Activated CD4-positive, alpha-beta T cell treated with anti-CD3 and anti-CD28 coated beads for 48 hours (primary cell): ENCODE results near the gene GSG1L2.

ENCODE experiments used
- DNase-seq: peaks from one replicate; pipeline ENCODE4 v3.0.0-alpha.2; 2020

GSG1L2 gene

DNA sequence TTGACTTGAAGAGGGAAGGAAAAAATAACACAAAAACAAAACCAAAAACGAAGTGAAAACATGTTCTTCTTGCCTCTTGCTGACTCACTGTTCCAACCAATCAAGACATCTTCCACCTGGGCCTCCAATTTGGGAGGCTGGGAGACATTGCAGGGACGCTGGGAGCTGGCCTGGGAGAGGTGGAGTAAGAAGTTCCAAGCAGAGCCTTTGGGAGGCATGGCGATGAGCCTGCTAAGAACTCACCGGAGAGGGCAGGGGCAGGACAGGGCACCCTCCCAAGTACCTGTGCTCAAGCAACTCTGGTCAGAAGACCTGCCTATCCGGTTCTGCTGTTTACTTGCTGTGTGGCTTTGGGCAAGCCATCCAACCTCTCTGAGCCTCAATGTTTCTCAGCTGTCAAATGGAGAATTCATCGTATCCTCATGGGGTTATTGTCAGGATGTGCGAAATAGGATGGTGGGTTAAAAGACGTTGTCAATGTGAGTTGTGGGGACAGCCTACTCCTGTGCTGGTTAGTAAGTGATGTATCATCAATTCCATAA, 3.0 kb upstream of the GSG1L2 start:
- no peak for DNase-seq

- no peak for DNase-seq
These were observed 2.2 kb upstream of the GSG1L2 start for GRCh38 chr17:9824094-9824493.

DNA sequence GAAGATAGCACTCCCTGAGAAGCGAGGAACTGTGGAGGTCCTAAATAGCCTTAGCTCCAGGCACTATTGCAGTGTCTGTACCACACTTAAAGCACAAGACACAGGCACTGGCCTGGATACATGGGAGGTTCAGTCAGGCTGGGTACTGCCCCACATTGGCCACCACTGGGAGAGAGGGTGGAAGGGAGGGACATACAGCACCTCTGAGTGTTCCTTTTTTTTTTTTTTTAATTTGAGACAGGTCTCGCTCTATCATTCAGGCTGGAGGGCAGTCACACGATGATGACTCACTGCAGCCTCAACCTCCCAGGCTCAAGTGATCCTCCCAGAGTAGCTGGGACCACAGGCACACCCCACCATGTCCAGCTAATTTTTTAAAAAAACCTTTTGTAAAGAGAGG, 1.4 kb downstream of the GSG1L2 start:
- DNase-seq, result no peak

DNA sequence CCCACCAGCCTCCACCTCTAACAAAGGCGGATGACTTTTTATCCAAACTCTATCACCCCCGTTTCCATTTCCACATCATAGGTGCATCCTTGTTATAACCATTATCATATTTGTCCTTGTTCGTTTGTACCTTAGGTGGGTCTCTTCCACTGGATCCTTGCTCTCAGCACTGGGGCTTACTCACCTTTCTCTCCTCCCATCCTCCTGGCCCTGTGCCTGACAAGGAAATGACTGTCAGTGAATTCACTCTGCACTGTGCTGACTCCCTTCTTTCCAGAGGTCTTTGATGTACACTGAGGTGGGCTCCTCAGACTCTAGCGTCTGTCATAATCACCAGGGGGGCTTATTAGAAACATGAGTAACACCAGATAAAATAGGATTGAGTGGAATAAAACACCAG, 3.1 kb downstream of the GSG1L2 start:
- no peak for DNase-seq

GRCh38 chr17:9817086-9817485, 4.8 kb downstream of the GSG1L2 start:
- DNase-seq, result no peak

GRCh38 chr17:9816472-9816871, 5.4 kb downstream of the GSG1L2 start:
- no peak for DNase-seq

GRCh38 chr17:9814337-9814945, 7.4 kb downstream of the GSG1L2 start:
- DNase-seq, result no peak

DNA sequence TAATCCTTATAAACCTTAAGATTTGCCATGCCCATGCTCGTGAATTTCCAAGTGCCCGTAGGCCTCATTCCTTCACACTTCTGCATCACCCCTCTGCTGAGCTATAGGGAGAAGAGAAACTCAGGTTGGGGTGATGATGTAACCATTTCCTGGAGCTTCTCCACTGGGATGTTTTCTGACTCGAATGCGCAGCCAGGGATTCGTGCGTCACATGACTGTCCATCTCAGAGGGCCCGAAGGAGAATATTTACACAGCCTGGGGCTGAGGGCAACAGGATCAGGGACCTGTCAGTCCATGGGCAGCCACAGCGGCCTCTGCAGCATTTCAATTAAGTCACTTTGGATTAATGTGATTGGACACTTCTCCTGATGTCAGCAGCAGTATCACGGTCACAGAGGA, 8.7 kb downstream of the GSG1L2 start:
- DNase-seq, result no peak

GRCh38 chr17:9811537-9811936, 10.3 kb downstream of the GSG1L2 start:
- no peak for DNase-seq

GRCh38 chr17:9811086-9811485, 10.8 kb downstream of the GSG1L2 start:
- no peak for DNase-seq

- no peak for DNase-seq
These were observed 11.6 kb downstream of the GSG1L2 start for GRCh38 chr17:9810100-9810949.

- DNase-seq, result no peak
These were observed 12.5 kb downstream of the GSG1L2 start for GRCh38 chr17:9809409-9809808.

DNA sequence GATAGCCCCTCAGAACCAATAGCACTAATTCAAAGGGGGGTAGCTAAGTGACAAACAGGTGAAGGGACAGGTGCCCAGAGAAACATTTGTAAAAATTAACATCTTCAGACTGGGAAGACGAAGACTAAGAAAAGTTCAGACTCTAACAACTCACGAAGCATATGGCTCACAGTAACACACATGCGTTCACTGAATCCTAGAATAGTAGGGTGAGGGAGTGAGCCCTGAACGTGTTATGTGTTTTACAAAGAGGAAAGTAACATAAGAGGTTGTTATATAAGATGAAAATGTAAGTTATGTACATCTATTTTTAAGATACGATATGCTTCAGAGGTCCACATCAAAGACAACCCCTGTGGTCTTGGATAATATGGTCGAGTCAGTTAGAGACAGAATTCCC, 15.2 kb downstream of the GSG1L2 start:
- DNase-seq, result no peak

DNA sequence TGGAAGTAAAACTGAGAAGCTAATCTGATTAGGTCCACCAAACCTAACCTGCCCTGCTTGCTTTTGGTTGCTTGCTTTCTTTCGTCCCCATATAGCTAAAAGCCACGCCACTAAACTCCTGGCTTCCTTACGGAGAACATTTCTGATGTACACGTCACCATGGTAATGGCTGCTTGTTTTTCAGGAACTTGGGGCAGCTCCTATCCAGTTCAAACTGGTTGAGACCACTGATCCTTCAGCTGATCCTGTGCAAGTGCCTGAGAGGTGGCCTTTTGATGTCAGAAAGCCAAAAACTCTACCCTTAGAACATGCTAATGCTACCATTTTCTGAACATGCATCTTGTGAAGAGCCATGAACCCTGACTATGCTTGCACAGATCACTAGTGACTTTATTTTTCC, 16.1 kb downstream of the GSG1L2 start:
- no peak for DNase-seq

GRCh38 chr17:9802697-9803096, 19.2 kb downstream of the GSG1L2 start:
- no peak for DNase-seq

DNA sequence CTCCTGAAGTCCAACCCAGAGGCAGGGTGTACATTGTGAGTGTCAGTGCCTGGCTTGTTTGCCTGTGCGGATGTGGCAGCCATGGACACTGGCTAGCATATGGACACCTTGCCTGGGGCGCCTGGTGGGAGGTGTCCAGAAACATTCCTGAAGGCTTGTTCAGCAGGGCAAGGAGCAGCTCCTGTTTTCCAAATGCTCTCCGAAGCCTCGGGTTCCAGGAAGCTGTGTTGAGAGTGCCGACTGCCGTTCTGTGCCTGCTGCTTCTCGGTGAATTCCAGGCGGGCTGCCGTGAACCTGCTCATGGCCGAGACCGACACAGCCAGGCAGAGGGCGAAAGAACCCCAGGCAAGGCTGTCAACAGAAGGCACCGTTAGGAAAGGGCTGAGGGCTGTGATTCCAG, 19.6 kb downstream of the GSG1L2 start:
- no peak for DNase-seq

DNA sequence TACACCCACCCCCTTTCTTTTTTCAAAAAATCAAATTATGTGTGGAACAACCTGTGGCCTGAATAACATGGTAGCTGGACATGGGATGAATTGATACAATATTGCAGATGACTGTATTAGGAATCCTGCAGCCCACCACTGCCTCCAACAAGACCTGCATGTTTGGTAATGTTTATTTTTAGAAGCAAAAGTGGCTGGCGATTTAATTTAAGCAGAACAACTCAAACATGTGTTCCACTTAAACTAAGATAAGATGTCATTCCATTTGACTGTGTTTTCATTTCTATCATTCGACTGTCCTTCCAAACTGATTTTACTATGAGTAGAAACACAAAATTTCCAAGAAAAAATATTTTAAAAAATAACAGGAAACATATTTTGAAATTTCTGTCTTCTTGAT, 20.4 kb downstream of the GSG1L2 start:
- DNase-seq, result no peak

DNA sequence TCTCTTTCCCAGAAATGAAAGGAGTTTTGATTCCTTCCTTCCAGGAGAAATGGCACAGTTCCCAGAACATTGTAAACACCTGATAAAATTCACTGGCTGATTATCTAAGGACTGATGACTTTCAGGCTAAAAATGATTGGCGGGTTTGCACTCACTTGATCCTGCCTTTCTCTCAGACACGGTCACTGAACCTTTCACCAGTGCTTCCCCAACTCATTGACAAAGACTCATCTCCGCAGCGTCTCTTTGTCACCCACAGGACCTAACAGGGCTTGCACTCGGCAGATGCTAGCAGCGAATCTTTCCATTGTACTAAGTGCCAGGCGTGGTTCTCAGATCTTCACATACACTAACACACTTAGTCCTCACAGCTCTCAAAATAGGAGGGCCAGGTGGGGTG, 23.2 kb downstream of the GSG1L2 start:
- no peak for DNase-seq

- no peak for DNase-seq
These were observed 23.9 kb downstream of the GSG1L2 start for GRCh38 chr17:9798008-9798407.

DNA sequence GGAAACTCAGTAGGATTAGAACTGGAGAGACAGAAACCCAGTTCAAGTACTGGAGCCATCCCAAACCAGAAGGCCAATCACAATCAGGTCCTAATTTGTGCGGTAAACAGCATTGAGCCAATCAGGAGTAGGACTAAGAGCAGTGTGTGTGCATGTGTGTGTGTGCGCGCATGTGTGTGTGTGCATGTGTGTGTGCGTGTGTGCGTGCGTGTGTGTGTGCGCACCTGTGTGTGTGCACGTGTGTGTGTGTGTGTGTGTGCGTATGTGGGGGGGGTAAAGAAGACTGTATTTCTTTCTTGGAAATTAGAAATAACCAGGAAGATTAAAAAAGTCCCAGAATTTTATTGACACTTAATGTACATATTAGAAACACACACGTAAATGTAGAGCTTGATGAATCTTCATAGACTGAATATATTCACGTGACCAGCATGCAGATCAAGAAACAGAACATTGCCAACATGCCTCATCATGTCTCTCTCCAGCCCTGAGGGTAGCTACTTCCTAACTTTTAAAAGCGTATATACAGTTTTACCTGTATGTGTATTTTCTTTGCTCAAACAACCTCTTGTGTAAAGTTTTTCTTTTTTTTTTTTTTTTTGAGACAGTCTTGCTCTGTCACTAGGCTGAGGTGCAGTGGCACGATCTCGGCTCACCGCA, 29.6 kb downstream of the GSG1L2 start:
- no peak for DNase-seq

DNA sequence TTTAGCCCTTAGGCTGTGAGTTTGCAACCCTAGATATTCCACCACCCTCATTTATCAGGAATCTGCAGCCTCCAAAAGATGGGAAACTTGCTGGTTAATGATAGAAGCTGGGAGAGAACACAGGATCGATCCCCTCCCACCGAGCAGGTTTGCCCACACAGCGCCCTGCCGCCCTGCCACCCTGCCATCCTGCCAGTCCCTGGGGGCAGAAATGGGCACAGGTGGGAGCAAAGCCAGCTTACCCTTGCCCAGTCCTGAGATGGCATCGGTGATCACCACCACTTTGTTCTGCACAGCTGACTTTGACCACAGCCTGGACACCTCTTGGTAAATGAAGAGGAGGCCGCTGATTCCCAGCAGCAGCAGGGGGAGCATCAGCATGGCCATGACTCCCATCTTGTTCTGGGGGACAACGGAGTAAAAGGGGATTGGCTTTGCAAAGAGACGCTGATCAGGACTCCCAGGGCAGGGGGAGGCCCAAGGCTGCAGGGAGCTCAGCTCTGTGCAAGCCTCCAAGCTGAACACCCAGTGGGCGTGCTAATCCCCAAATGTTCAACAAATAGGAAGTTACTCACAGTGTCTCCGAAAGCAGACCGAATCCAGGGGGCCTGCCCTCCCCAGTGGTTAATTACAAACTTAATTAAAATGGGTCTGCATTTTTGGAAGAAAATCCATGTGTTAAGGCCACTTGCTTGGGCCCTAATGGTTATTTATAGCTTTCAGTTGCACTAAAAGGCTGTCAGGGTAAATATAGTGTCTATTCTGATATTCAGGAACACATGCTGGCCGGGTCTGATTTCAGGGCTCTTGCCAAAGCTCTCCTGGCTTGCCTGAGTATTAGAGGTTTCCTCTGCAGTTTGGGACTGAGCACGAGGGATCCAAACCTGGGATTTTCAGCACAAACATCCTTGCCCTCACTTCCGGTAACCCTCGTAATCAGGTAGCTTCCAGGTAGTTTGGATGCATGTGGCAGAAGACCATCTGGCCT, 30.7 kb downstream of the GSG1L2 start, which contains the start of gene DHRS7C:
Gene DHRS7C, minus strand, starts transcription at position 704 of the 988 bp plus-strand sequence. Its CDS starts 308 bp downstream, at position 396.
- no peak for DNase-seq

DNA sequence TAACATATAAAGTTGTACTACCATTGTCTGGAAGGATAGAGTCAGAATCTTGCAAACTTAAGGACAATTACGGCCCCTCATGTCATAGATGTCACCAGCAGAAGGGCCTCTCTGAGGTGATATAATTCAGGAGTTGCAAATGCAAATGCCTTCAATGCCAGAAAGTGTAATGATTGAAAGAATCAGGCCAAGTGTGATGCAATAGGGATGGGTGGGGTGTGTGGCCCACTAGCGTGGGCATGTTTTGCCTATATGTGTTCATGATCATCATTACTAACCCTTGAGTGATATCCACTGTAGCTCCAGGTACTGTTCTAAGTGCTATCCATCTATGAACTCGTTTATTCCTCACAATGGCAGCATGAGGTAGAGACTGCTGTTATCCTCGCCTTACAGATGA, 31.6 kb downstream of the GSG1L2 start:
- DNase-seq, result no peak
